HEK293 (cell line): Measurements from ENCODE around the gene STAP2.

Experiments
- CTCF ChIA-PET: fragments of 350-600 bp; formaldehyde crosslinking; extraction: SDS; loops from one replicate; lab custom pipeline; 2021; ENCODE audit warnings: antibody characterized with exemption; lab: Yijun Ruan, JAX
- POLR2A ChIA-PET: fragments of 300-600 bp; formaldehyde crosslinking; extraction: SDS; loops from one replicate; lab custom pipeline; 2020; ENCODE audit warnings: antibody characterized with exemption, inconsistent platforms; lab: Yijun Ruan, JAX
- H3K27ac ChIP-seq: fragments of 200-500 bp; sonication (Bioruptor generic); 2 replicates; pipeline ENCODE4 v1.5.1; 2014; ENCODE audit warnings: low read depth, low read length, control low read depth, inconsistent platforms; ENCODE audit errors: extremely low read depth
- H3K36me3 ChIP-seq, 2 experiments: fragments of 200-500 bp in 1 of 2; sonication (Bioruptor generic) in 1 of 2; 1 replicate in 1 of 2; 2 replicates in 1 of 2; pipeline ENCODE4 v1.5.1; 2014 to 2017; ENCODE audit warnings: inconsistent platforms in 2 of 2, low read length in 2 of 2; ENCODE audit not compliant: control insufficient read depth in 2 of 2, insufficient read depth in 1 of 2
- H3K4me1 ChIP-seq: fragments of 200-500 bp; sonication (Bioruptor generic); 2 replicates; pipeline ENCODE4 v1.5.1; 2014; ENCODE audit warnings: mild to moderate bottlenecking, low read length, inconsistent platforms; ENCODE audit not compliant: control insufficient read depth, insufficient read depth
- H3K4me3 ChIP-seq: 2 replicates; pipeline ENCODE4 v1.5.1; 2011; ENCODE audit warnings: low read depth, mild to moderate bottlenecking, control low read depth, low read length, moderate library complexity
- H3K9me3 ChIP-seq: fragments of 200-500 bp; sonication (Bioruptor generic); 2 replicates; pipeline ENCODE4 v1.5.1; 2014; ENCODE audit warnings: low read depth, low read length, inconsistent platforms; ENCODE audit not compliant: control insufficient read depth, insufficient read depth
- HOXD13 ChIP-seq: sonication (generic); formaldehyde crosslinking; IDR thresholded peaks from 2 replicates; pipeline ENCODE4 v1.8.0; 2022; ENCODE audit warnings: missing genetic modification reagents, borderline replicate concordance
- KLF9 ChIP-seq: fragments of 450-650 bp; formaldehyde crosslinking; IDR thresholded peaks from 2 replicates; pipeline ENCODE4 v1.5.1; 2016; ENCODE audit warnings: missing biosample characterization, missing genetic modification characterization, low read depth
- PRDM10 ChIP-seq: fragments of 450-650 bp; formaldehyde crosslinking; IDR thresholded peaks from 2 replicates; pipeline ENCODE4 v1.5.1; 2016; ENCODE audit warnings: missing biosample characterization, missing genetic modification characterization
- ZBTB11 ChIP-seq: fragments of 450-650 bp; formaldehyde crosslinking; conservative IDR thresholded peaks from 2 replicates; pipeline ENCODE4 v1.5.1; 2016; ENCODE audit warnings: low read depth, missing biosample characterization, missing genetic modification characterization
- ZIC2 ChIP-seq: fragments of 450-650 bp; formaldehyde crosslinking; IDR thresholded peaks from 2 replicates; pipeline ENCODE4 v1.5.1; 2016; ENCODE audit warnings: missing biosample characterization, missing genetic modification characterization
- ZNF10 ChIP-seq: fragments of 450-650 bp; formaldehyde crosslinking; IDR thresholded peaks from 2 replicates; pipeline ENCODE4 v1.5.1; 2017; ENCODE audit warnings: missing biosample characterization, missing genetic modification characterization
- ZNF121 ChIP-seq: fragments of 450-650 bp; formaldehyde crosslinking; IDR thresholded peaks from 2 replicates; pipeline ENCODE4 v1.5.1; 2016; ENCODE audit warnings: missing biosample characterization, missing genetic modification characterization
- ZNF148 ChIP-seq: fragments of 450-650 bp; formaldehyde crosslinking; IDR thresholded peaks from 2 replicates; pipeline ENCODE4 v1.5.0; 2017; ENCODE audit warnings: missing biosample characterization, missing genetic modification characterization, borderline replicate concordance
- ZNF2 ChIP-seq: fragments of 450-650 bp; formaldehyde crosslinking; IDR thresholded peaks from 2 replicates; pipeline ENCODE4 v1.5.1; 2016; ENCODE audit warnings: missing biosample characterization, missing genetic modification characterization
- ZNF350 ChIP-seq: fragments of 450-650 bp; formaldehyde crosslinking; IDR thresholded peaks from 2 replicates; pipeline ENCODE4 v1.5.0; 2017; ENCODE audit warnings: missing biosample characterization, mild to moderate bottlenecking, missing genetic modification characterization
- ZNF571 ChIP-seq: fragments of 450-650 bp; formaldehyde crosslinking; IDR thresholded peaks from 2 replicates; pipeline ENCODE4 v1.5.0; 2017; ENCODE audit warnings: missing biosample characterization, missing genetic modification characterization
- ZNF600 ChIP-seq: fragments of 450-650 bp; formaldehyde crosslinking; IDR thresholded peaks from 2 replicates; pipeline ENCODE4 v1.5.1; 2016; ENCODE audit warnings: missing biosample characterization, missing genetic modification characterization
- ZNF624 ChIP-seq: fragments of 450-650 bp; formaldehyde crosslinking; IDR thresholded peaks from 2 replicates; pipeline ENCODE4 v1.5.1; 2017; ENCODE audit warnings: missing biosample characterization, missing genetic modification characterization
- ZNF677 ChIP-seq: fragments of 450-650 bp; IDR thresholded peaks from 2 replicates; pipeline ENCODE4 v1.5.0; 2018; ENCODE audit warnings: missing biosample characterization, mild to moderate bottlenecking, missing genetic modification characterization, moderate library complexity

The STAP2 gene

DNA sequence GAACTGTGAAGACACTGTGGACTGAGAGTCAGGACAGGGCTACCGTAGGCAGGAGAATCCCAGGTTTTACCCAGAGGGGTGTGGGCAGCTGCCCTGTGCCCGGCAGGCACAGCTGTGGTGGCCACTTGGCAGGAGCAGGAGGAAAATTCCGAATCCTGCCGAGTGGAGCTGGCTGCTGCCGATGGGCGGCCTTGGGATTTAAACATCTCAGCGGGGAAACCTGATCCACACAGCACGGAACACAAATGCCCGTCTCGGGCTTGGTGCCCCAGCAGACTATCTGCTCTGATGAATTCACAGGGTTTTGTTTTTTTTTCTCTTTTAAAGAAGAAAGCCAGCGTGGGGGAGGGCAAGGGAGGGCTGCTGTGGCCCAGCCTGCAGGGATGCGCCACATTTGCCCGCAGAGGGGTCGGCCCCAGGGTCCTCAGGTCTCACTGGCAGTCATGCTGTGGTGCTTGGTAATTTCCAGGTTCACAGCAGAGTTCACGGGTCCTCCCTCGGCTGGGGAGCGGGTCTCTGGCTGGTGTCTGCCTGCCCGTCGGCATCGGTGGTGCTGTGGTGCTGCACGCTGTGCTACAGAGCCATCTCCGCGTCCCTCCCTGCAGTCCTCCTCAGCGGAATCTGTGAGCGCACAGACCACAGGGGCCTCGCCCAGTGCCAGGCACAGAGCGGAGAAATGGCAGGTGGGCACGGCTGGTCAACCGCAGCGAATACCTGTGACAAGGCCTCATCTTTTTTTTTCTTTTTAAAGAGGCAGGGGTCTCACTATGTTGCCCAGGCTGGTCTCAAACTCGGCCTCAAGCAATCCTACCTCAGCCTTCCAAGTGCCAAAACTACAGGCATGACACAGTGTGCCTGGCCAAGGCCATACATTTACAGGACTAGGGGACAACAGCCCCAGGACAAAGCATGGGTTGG lies 32.9 kb upstream of the STAP2 start:
- Histone ChIP-seq H3K4me1 (peaks cover 14% of the 10 kb centered on the region), H3K9me3 (no peaks in the 10 kb centered on the region), H3K4me3 (no peak overlapping the region), H3K36me3 (peaks cover 0 to 15% of the 10 kb centered on the region in 2 experiments; a peak in 2 of 3 replicates), H3K27ac (no peak overlapping the region)
- TF ChIP-seq KLF9 (tag by site-specific recombination) (no peak), ZBTB11 (tag by site-specific recombination) (no peak), ZIC2 (tag by site-specific recombination) (peak; percentile 53; the same call in 1 of the 2 replicates), ZNF121 (tag by site-specific recombination) (0 out of 2 replicates have a peak, but pooled peaks have one; percentile 64), HOXD13 (no peak), ZNF350 (tag by site-specific recombination) (no peak), ZNF600 (peak; percentile 74; the same call in 1 of the 2 replicates), ZNF624 (tag by site-specific recombination) (no peak), PRDM10 (tag by site-specific recombination) (peak; percentile 20; the same call in 1 of the 2 replicates), ZNF571 (tag by site-specific recombination) (no peak), ZNF2 (no peak), ZNF148 (tag by site-specific recombination) (no peak), ZNF10 (no peak), ZNF677 (no peak)
- ChIA-PET CTCF (interaction anchor here (0.6 kb wide), 1 partner anchor 205 kb away, joined by 3 read pairs; no protein-coding TSS in a partner anchor), POLR2A (no interaction called here)
